ENCODE data around the gene INO80D.

DNA sequence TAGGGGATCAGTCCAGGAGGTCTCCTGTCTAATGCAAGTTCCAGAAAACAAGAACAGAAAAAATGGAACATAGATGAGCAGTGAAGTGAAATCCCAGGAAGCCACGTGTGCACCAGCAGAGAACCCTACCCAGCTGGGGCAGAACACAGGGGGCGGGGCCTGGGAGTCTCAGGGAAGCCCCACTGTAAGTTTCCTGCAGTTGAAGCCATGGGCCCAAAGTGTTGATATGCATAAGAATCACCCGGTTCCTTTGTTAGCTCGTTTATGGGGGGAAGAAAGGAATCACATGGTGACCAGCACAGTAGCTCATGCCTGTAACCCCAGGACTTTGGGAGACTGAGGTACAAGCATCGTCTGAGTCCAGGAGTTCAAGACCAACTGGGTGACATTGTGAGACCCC, 131.3 kb downstream of the INO80D start:
- TF ChIP-seq CTCF (IDR thresholded peaks at IDR 0.05) (no peak), ZFX (IDR thresholded peaks at IDR 0.05; ENCODE audit: borderline replicate concordance) (no peak)
